Endodermal cell (in vitro differentiated cells): ENCODE data around the gene HOXA4. TPM values are rescaled to one million over a fixed set of nuclear protein-coding genes. Genes with fewer than 3 reads are reported as not detected.

Experiments
- DNase-seq: peaks from one replicate; pipeline ENCODE4 v3.0.0-alpha.2; 2017
- H3K27ac ChIP-seq: 2 replicates; pipeline ENCODE4 v1.5.1; 2013; ENCODE audit warnings: mild to moderate bottlenecking, low read depth, low read length, moderate library complexity
- H3K27me3 ChIP-seq: 2 replicates; pipeline ENCODE4 v1.6.1; 2013; ENCODE audit warnings: mild to moderate bottlenecking, low read length, moderate library complexity; ENCODE audit not compliant: insufficient read depth, control insufficient read depth, poor library complexity, severe bottlenecking
- H3K36me3 ChIP-seq: 2 replicates; pipeline ENCODE4 v1.7.0; 2013; ENCODE audit warnings: mild to moderate bottlenecking, low read length, moderate library complexity; ENCODE audit not compliant: control insufficient read depth, insufficient read depth
- H3K4me1 ChIP-seq: one replicate; pipeline ENCODE4 v1.7.0; 2013; ENCODE audit warnings: low read length; ENCODE audit not compliant: control insufficient read depth, insufficient read depth
- H3K4me3 ChIP-seq: 2 replicates; pipeline ENCODE4 v1.5.1; 2013; ENCODE audit warnings: mild to moderate bottlenecking, low read length, moderate library complexity
- H3K9ac ChIP-seq: 2 replicates; pipeline ENCODE4 v1.6.1; 2013; ENCODE audit warnings: mild to moderate bottlenecking, low read length, moderate library complexity; ENCODE audit not compliant: poor library complexity, severe bottlenecking; ENCODE audit errors: extremely low read depth
- H3K9me3 ChIP-seq: 2 replicates; pipeline ENCODE4 v1.6.1; 2013; ENCODE audit warnings: mild to moderate bottlenecking, low read length, moderate library complexity; ENCODE audit not compliant: control insufficient read depth
- H3K27ac Mint-ChIP-seq: 2 replicates; pipeline ENCODE4 v1.8.0; 2020; ENCODE audit warnings: mixed read lengths
- H3K27me3 Mint-ChIP-seq: 2 replicates; pipeline ENCODE4 v1.8.0; 2021; ENCODE audit warnings: mild to moderate bottlenecking, mixed read lengths; ENCODE audit not compliant: insufficient read depth
- H3K36me3 Mint-ChIP-seq: 2 replicates; pipeline ENCODE4 v1.8.0; 2020; ENCODE audit warnings: low read depth, mixed read lengths
- H3K4me1 Mint-ChIP-seq: 2 replicates; pipeline ENCODE4 v1.8.0; 2020; ENCODE audit warnings: mixed read lengths
- H3K4me3 Mint-ChIP-seq: 2 replicates; pipeline ENCODE4 v1.8.0; 2020; ENCODE audit warnings: mild to moderate bottlenecking, moderate library complexity, mixed read lengths
- H3K9me3 Mint-ChIP-seq: 2 replicates; pipeline ENCODE4 v1.8.0; 2020; ENCODE audit warnings: mild to moderate bottlenecking, mixed read lengths
- CTCF ChIP-seq: fragments of 200-600 bp; sonication (generic); conservative IDR thresholded peaks from 2 replicates; pipeline ENCODE4 v1.5.0; 2021; ENCODE audit warnings: antibody characterized with exemption, mild to moderate bottlenecking
- WGBS, 2 experiments: methylation state at CpG; one replicate each; pipeline versions ENCODE4 v1.1.5 to v1.1.7; 2013; ENCODE audit warnings: missing lambda C conversion rate in 2 of 2, mixed read lengths in 1 of 2; ENCODE audit not compliant: insufficient coverage in 1 of 2, insufficient read length in 1 of 2; 5-methylcytosine and 5-hydroxymethylcytosine counted together
- total RNA-seq, 2 donors: library from RNA; stranded (reverse); fragmentation: NEBNext Ultra II Directional in 1 of 2; extraction: Animal tissue kit (Norgen Biotek cat#: 25700) in 1 of 2; gene quantifications; 2 replicates in 1 of 2; 3 replicates in 1 of 2; pipeline ENCODE4 v1.2.1, GENCODE V29; 2021

Gene HOXA4
- total RNA-seq, 2 donors from 2014 or later: not detected

GRCh38 chr7:27154901-27155815 is 24.6 kb upstream of the HOXA4 start:
- no peaks in the 10 kb centered on the region for H3K4me1 Mint-ChIP-seq
- no peak overlapping the region for H3K4me3 Mint-ChIP-seq
- Histone ChIP-seq H3K27me3 (peaks cover 100% of the 10 kb centered on the region), H3K27ac (no peak overlapping the region), H3K9me3 (peaks cover 38% of the 10 kb centered on the region), H3K4me3 (no peak overlapping the region), H3K9ac (no peak overlapping the region), H3K4me1 (no peaks in the 10 kb centered on the region), H3K36me3 (no peaks in the 10 kb centered on the region)
- WGBS, 2 experiments: 15% methylated on average over 20 to 48 of the region's 48 CpGs
- peaks cover 2% of the 10 kb centered on the region for H3K36me3 Mint-ChIP-seq
- no peak for TF ChIP-seq CTCF
- H3K27ac Mint-ChIP-seq: no peak overlapping the region
- peaks cover 43% of the 10 kb centered on the region for H3K9me3 Mint-ChIP-seq
- peaks cover 100% of the 10 kb centered on the region for H3K27me3 Mint-ChIP-seq
- peak; percentile 58 for DNase-seq

- Histone ChIP-seq H3K27ac (no peak overlapping the region), H3K9ac (no peak overlapping the region), H3K4me1 (no peaks in the 10 kb centered on the region), H3K4me3 (no peak overlapping the region), H3K36me3 (no peaks in the 10 kb centered on the region), H3K9me3 (peaks cover 38% of the 10 kb centered on the region), H3K27me3 (peaks cover 100% of the 10 kb centered on the region)
- Mint-ChIP-seq H3K27me3 (peaks cover 100% of the 10 kb centered on the region), H3K4me3 (no peak overlapping the region), H3K36me3 (peaks cover 2% of the 10 kb centered on the region), H3K4me1 (no peaks in the 10 kb centered on the region), H3K27ac (no peak overlapping the region), H3K9me3 (peaks cover 43% of the 10 kb centered on the region)
- peak; percentile 36 for DNase-seq
- TF ChIP-seq CTCF: no peak
- 44 to 67% methylated on average over 1 to 10 of the region's 10 CpGs for WGBS, 2 experiments
These were observed 23.8 kb upstream of the HOXA4 start for GRCh38 chr7:27154369-27154768.

- WGBS, 2 experiments: 40% methylated on average over 3 of the region's 3 CpGs; no CpG with 5 or more reads in 1 of the 2 experiments
- DNase-seq: no peak
- no peak overlapping the region for H3K9ac ChIP-seq
- peaks cover 29% of the 10 kb centered on the region for H3K9me3 ChIP-seq
- no peaks in the 10 kb centered on the region for H3K36me3 Mint-ChIP-seq
- H3K27me3 Mint-ChIP-seq: peaks cover 100% of the 10 kb centered on the region
- H3K9me3 Mint-ChIP-seq: peaks cover 39% of the 10 kb centered on the region
- no peaks in the 10 kb centered on the region for H3K4me1 Mint-ChIP-seq
- H3K4me3 ChIP-seq: no peak overlapping the region
- H3K27ac ChIP-seq: no peak overlapping the region
- no peaks in the 10 kb centered on the region for H3K4me1 ChIP-seq
- H3K4me3 Mint-ChIP-seq: no peak overlapping the region
- H3K27me3 ChIP-seq: peaks cover 100% of the 10 kb centered on the region
- H3K27ac Mint-ChIP-seq: no peak overlapping the region
- no peak for TF ChIP-seq CTCF
- no peaks in the 10 kb centered on the region for H3K36me3 ChIP-seq
These were observed 23.0 kb upstream of the HOXA4 start for GRCh38 chr7:27153526-27153925.
